Esophagus squamous epithelium (tissue), 5 donors: Measurements from ENCODE around the gene UBE2Q1. TPM values are rescaled to one million over a fixed set of nuclear protein-coding genes. Genes with fewer than 3 reads are reported as not detected.

Experiments used
- DNase-seq: peaks from one replicate; lab custom pipeline; 2025; lab: John Stamatoyannopoulos, UW
- H3K27ac ChIP-seq, 4 donors: fragments of 200-600 bp; sonication (generic); one replicate each; pipeline ENCODE4 v1.5.1; 2016 to 2019; ENCODE audit warnings: mild to moderate bottlenecking in 1 of 4
- H3K27me3 ChIP-seq, 4 donors: fragments of 200-600 bp; sonication (generic); 1 replicate in 3 of 4; 2 replicates in 1 of 4; pipeline versions ENCODE4 v1.5.1 to v1.6.0; 2017 to 2021; ENCODE audit warnings: antibody characterized with exemption in 1 of 4
- H3K36me3 ChIP-seq, 3 donors: fragments of 200-600 bp; sonication (generic); one replicate each; pipeline ENCODE4 v1.5.1; 2016 to 2019
- H3K4me1 ChIP-seq, 3 donors: fragments of 200-600 bp; sonication (generic); one replicate each; pipeline ENCODE4 v1.5.1; 2017 to 2019
- H3K4me3 ChIP-seq, 4 donors: fragments of 200-600 bp; sonication (generic); 1 replicate in 3 of 4; 2 replicates in 1 of 4; pipeline ENCODE4 v1.5.1; 2016 to 2019; ENCODE audit warnings: mild to moderate bottlenecking in 2 of 4, moderate library complexity in 1 of 4
- H3K9me3 ChIP-seq, 3 donors: fragments of 200-600 bp; sonication (generic); one replicate each; pipeline ENCODE4 v1.5.1; 2016 to 2019
- POLR2A ChIP-seq, 4 donors: fragments of 450-650 bp; IDR thresholded peaks; one replicate each; pipeline ENCODE4 v1.6.1; 2017; ENCODE audit warnings: antibody characterized with exemption in 4 of 4, mild to moderate bottlenecking in 4 of 4, moderate library complexity in 3 of 4
- WGBS, 2 donors: methylation state at CpG; one replicate each; pipeline ENCODE4 v1.1.5; 2018; 5-methylcytosine and 5-hydroxymethylcytosine counted together
- intact Hi-C: fragments of 100-400 bp; cut with DNase I; formaldehyde crosslinking; loops from one replicate; pipeline ENCODE4 v1.15.0; 2022
- total RNA-seq, 4 donors: library from RNA; depleted of rRNA; stranded (reverse); fragments of >200 nt; gene quantifications; one replicate each; pipeline ENCODE4 v1.1.0, GENCODE V29; 2016
- TF ChIP-seq, protein P1 (sequence below), 6 experiments: fragments of 450-650 bp in 4 of 6; fragments of 200-600 bp in 2 of 6; sonication (generic) in 2 of 6; IDR thresholded peaks; one replicate each; pipeline ENCODE4 v1.5.1; 2016 to 2019; ENCODE audit warnings: antibody characterized with exemption in 6 of 6, mild to moderate bottlenecking in 4 of 6, moderate library complexity in 4 of 6
- donor health status: DM: yes; HTN: yes; CAD: no.

The UBE2Q1 gene
- total RNA-seq, 4 donors from 2014 or later = 17.8 to 27.9 (median 24.3) TPM

- no peak for DNase-seq
- Histone ChIP-seq H3K27me3 (no peaks in the 10 kb centered on the region), H3K36me3 (peaks cover 36 to 64% (median 54%) of the 10 kb centered on the region in 3 donors), H3K9me3 (no peaks in the 10 kb centered on the region), H3K4me3 (no peak overlapping the region), H3K27ac (no peak overlapping the region), H3K4me1 (peaks cover 11 to 74% (median 13%) of the 10 kb centered on the region in 3 donors)
- 62 to 71% methylated on average over 5 of the region's 5 CpGs for WGBS, 2 donors
- TF ChIP-seq POLR2A (IDR thresholded peaks at IDR 0.05) = no peak
- TF ChIP-seq, protein P1, sequence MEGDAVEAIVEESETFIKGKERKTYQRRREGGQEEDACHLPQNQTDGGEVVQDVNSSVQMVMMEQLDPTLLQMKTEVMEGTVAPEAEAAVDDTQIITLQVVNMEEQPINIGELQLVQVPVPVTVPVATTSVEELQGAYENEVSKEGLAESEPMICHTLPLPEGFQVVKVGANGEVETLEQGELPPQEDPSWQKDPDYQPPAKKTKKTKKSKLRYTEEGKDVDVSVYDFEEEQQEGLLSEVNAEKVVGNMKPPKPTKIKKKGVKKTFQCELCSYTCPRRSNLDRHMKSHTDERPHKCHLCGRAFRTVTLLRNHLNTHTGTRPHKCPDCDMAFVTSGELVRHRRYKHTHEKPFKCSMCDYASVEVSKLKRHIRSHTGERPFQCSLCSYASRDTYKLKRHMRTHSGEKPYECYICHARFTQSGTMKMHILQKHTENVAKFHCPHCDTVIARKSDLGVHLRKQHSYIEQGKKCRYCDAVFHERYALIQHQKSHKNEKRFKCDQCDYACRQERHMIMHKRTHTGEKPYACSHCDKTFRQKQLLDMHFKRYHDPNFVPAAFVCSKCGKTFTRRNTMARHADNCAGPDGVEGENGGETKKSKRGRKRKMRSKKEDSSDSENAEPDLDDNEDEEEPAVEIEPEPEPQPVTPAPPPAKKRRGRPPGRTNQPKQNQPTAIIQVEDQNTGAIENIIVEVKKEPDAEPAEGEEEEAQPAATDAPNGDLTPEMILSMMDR (IDR thresholded peaks at IDR 0.05) = no peak
- intact Hi-C loops = no loop called here
These were observed 8.4 kb downstream of the UBE2Q1 start for GRCh38 chr1:154550070-154550469.

- TF ChIP-seq, protein P1 (IDR thresholded peaks at IDR 0.05) = no peak
- no peak for TF ChIP-seq POLR2A (IDR thresholded peaks at IDR 0.05)
- DNase-seq = no peak
- Histone ChIP-seq H3K4me1 (peaks cover 11 to 70% (median 13%) of the 10 kb centered on the region in 3 donors), H3K9me3 (no peaks in the 10 kb centered on the region), H3K36me3 (peaks cover 28 to 57% (median 47%) of the 10 kb centered on the region in 3 donors), H3K27me3 (no peaks in the 10 kb centered on the region), H3K27ac (peak overlapping the region in 1 of 4 donors; percentile 15), H3K4me3 (no peak overlapping the region)
- 62 to 80% methylated on average over 3 of the region's 3 CpGs for WGBS, 2 donors
- intact Hi-C loops = loop anchor here (10.0 kb wide), 1 partner anchor 54 kb away; no protein-coding TSS in a partner anchor
These were observed 9.2 kb downstream of the UBE2Q1 start for GRCh38 chr1:154549202-154549770.

- intact Hi-C loops = loop anchor here (10.0 kb wide), 1 partner anchor 53 kb away; no protein-coding TSS in a partner anchor
- Histone ChIP-seq H3K27ac (peak overlapping the region in 3 of 4 donors; percentile 42 to 65 (median 53)), H3K9me3 (no peaks in the 10 kb centered on the region), H3K27me3 (no peaks in the 10 kb centered on the region), H3K36me3 (peaks cover 26 to 44% (median 34%) of the 10 kb centered on the region in 3 donors), H3K4me3 (no peak overlapping the region), H3K4me1 (peaks cover 8 to 58% (median 13%) of the 10 kb centered on the region in 3 donors)
- WGBS, 2 donors = 9% methylated on average over 1 of the region's 1 CpG; no CpG with 5 or more reads in 1 of the 2 donors
- no peak for DNase-seq
- no peak for TF ChIP-seq POLR2A (IDR thresholded peaks at IDR 0.05)
- TF ChIP-seq, protein P1 (IDR thresholded peaks at IDR 0.05) = no peak
These were observed 10.4 kb downstream of the UBE2Q1 start for GRCh38 chr1:154548028-154548427.

DNA sequence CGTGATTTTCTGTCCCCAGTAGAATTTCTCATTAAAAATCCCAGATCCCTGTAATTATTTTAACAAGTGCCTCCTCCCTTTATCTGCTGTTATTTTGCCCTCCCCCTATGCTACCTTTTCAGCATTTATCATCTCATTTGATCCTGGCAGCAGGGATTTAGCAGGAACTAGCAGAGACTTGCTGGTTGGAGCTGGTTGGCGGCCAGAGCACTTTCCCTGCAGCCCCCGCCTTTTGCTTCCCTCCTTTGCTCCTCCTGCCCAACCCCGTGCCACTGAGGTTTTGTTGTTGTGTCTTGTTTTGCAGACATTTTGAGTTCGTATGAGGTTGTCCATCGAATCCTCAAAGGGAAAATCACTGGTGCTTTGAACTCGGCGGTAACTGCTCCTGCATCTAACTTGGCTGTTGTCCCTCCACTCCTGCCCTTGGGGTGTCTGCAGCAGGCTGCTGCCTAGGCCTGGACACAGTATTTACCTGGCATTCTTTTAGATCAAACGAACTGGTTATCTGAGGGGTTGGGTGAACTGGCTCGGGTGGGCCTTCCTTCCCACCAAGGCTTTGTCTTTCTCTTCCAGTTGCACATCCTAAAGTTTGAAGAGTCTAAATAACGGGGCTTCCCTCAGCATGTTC is 11.2 kb downstream of the UBE2Q1 start:
- H3K27ac ChIP-seq = peak overlapping the region; percentile 42 to 65 (median 49)

More for the DNA sequence above, 11.2 kb downstream of the UBE2Q1 start:
- 36 to 56% methylated on average over 9 to 10 of the region's 11 CpGs for WGBS, 2 donors
- DNase-seq = no peak
- Histone ChIP-seq H3K4me1 (peaks cover 5 to 50% (median 13%) of the 10 kb centered on the region in 3 donors), H3K36me3 (peaks cover 18 to 36% (median 26%) of the 10 kb centered on the region in 3 donors), H3K27me3 (no peaks in the 10 kb centered on the region), H3K9me3 (no peaks in the 10 kb centered on the region), H3K4me3 (no peak overlapping the region)
- intact Hi-C loops = loop anchor here (10.0 kb wide), 1 partner anchor 52 kb away; no protein-coding TSS in a partner anchor
- TF ChIP-seq, protein P1 (IDR thresholded peaks at IDR 0.05) = no peak
- no peak for TF ChIP-seq POLR2A (IDR thresholded peaks at IDR 0.05)
